ENCODE data around the gene PARP6. TPM values are rescaled to one million over a fixed set of nuclear protein-coding genes. Genes with fewer than 3 reads are reported as not detected.

The PARP6 gene
- total and polyA plus RNA-seq, 9 of the 15 experiments (the other 6 are each of a cell fraction or from before 2014, with no cell fraction given): 14.8 to 83.2 (median 28.3) TPM

- TF ChIP-seq ETS1 (conservative IDR thresholded peaks at IDR 0.05; ENCODE audit: control insufficient read depth, low read depth, low read length) (peak; percentile 54; the same call in 1 of the 2 replicates), ZC3H8 (IDR thresholded peaks at IDR 0.05) (no peak)
Observed at GRCh38 chr15:72319985-72320671, 47.8 kb upstream of the PARP6 start, which contains the start of gene CELF6 (continued).

GRCh38 chr15:72319360-72319984 lies 47.1 kb upstream of the PARP6 start:
- peak; percentile 97 for ATAC-seq
- no peak overlapping the region for H3K27ac ChIP-seq (ENCODE audit: extremely low read depth, low read depth, low read length)
- H3K36me3 ChIP-seq (ENCODE audit: control insufficient read depth, insufficient read depth, low read length): no peaks in the 10 kb centered on the region
- H3K9me1 ChIP-seq (ENCODE audit: control insufficient read depth, insufficient read depth, low read length): no peaks in the 10 kb centered on the region
- in situ Hi-C loops (cut with MboI) (loop anchor here (25.0 kb wide), 3 partner anchors 768 to 1768 kb away; partner anchors contain the start of gene GOLGA6A), intact Hi-C loops (cut with micrococcal nuclease) (loop anchor here (10.0 kb wide), 1 partner anchor 265 kb away; no protein-coding TSS in a partner anchor)
- peak in 2 of 4 experiments; percentile 83 to 91 for DNase-seq (ENCODE audit: extremely low read depth in 1 of 4, low spot score in 3 of 4)
- ChIA-PET CTCF (ENCODE audit: low intra/inter-chr PET ratio) (no interaction called here), POLR2A (interaction anchor here (0.6 kb wide), 1 partner anchor 56 kb away, joined by 4 read pairs; no protein-coding TSS in a partner anchor)
- no peaks in the 10 kb centered on the region for H3K27me3 ChIP-seq (ENCODE audit: control insufficient read depth in 2 of 2, insufficient read depth in 2 of 2, low read length in 2 of 2)
- H4K20me1 ChIP-seq (replicated peaks; ENCODE audit: control insufficient read depth, insufficient read depth, low read length): peaks cover 3% of the 10 kb centered on the region
- WGBS (ENCODE audit: insufficient coverage, low coverage, missing lambda C conversion rate): 3% methylated on average over 16 of the region's 48 CpGs
- BruUV-seq (replicated peaks): no TSS peak
- peak overlapping the region; percentile 45 for H3K4me3 ChIP-seq
- H2AFZ ChIP-seq (ENCODE audit: low read depth, low read length): no peak overlapping the region
- H3K79me2 ChIP-seq (ENCODE audit: control insufficient read depth, insufficient read depth, low read length): no peaks in the 10 kb centered on the region
- no peak overlapping the region for H3K4me2 ChIP-seq (ENCODE audit: insufficient read depth, low read length)
- peaks cover 0 to 11% of the 10 kb centered on the region in 2 experiments; a peak in 3 of 5 replicates for H3K4me1 ChIP-seq (replicated peaks in 1 of 2; ENCODE audit: control insufficient read depth in 2 of 2, insufficient read depth in 2 of 2, low read length in 2 of 2)
- H3K9ac ChIP-seq (ENCODE audit: insufficient read depth in 1 of 2, low read depth in 2 of 2, low read length in 2 of 2): no peak overlapping the region
- no peaks in the 10 kb centered on the region for H3K9me3 ChIP-seq (replicated peaks; ENCODE audit: control insufficient read depth, insufficient read depth, low read depth, low read length)
- FAIRE-seq: no peak
- no peak for TF ChIP-seq SFPQ (IDR thresholded peaks at IDR 0.05; ENCODE audit: low read depth, low read length)
- TF ChIP-seq GTF2A2 (tag; IDR thresholded peaks at IDR 0.05): no peak
- TF ChIP-seq E2F4 (CRISPR knock-in tag; IDR thresholded peaks at IDR 0.05; ENCODE audit: low read depth): peak; percentile 89
- peak; percentile 76; the same call in 1 of the 2 replicates for TF ChIP-seq ATF2 (CRISPR knock-in tag; IDR thresholded peaks at IDR 0.05)
- peak in 1 of 2 experiments; percentile 55 for TF ChIP-seq AFF1 (IDR thresholded peaks at IDR 0.05; ENCODE audit: low read depth in 1 of 2, partially characterized antibody in 2 of 2)
